ENCODE data around the gene TAAR2. TPM values are rescaled to one million over a fixed set of nuclear protein-coding genes. Genes with fewer than 3 reads are reported as not detected.

The TAAR2 gene
- total RNA-seq, 1 donor, result not detected

DNA sequence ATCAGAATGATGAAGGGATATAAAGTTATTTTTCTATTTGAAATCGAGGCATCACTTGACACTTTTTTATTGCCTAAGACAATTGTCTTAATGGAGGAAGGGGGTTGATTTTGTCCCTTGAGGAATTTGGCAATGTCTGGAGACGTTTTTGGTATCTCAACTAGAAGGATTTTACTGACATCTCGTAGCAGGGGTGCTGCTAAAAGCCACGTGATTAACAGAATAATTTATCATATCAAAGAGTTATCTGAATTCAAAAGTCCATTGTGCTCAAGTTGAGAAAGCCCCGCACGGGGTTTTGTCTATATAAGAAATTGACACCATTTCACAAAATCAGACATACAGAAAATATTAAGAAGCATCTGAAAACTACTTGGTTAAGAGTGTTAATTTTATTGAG is 55.5 kb downstream of the TAAR2 start:
- Histone ChIP-seq H3K27me3 (ENCODE audit: insufficient read depth, low read length) (peaks cover 32% of the 10 kb centered on the region), H3K4me2 (ENCODE audit: insufficient read depth, low read length) (no peak overlapping the region), H3K4me3 (ENCODE audit: insufficient read depth, low read length) (no peak overlapping the region), H2AFZ (ENCODE audit: low read length) (no peak overlapping the region), H3K4me1 (ENCODE audit: insufficient read depth, low read length) (no peaks in the 10 kb centered on the region), H4K20me1 (ENCODE audit: insufficient read depth, low read length) (no peaks in the 10 kb centered on the region), H3K79me2 (ENCODE audit: insufficient read depth, low read length) (no peaks in the 10 kb centered on the region), H3K27ac (ENCODE audit: low read depth, low read length) (no peak overlapping the region), H3K36me3 (ENCODE audit: insufficient read depth, low read length) (no peaks in the 10 kb centered on the region), H3K9me3 (ENCODE audit: low read depth, low read length) (no peaks in the 10 kb centered on the region)
- DNase-seq (ENCODE audit: insufficient read length, low spot score, missing footprints), result no peak
- TF ChIP-seq, protein P1, sequence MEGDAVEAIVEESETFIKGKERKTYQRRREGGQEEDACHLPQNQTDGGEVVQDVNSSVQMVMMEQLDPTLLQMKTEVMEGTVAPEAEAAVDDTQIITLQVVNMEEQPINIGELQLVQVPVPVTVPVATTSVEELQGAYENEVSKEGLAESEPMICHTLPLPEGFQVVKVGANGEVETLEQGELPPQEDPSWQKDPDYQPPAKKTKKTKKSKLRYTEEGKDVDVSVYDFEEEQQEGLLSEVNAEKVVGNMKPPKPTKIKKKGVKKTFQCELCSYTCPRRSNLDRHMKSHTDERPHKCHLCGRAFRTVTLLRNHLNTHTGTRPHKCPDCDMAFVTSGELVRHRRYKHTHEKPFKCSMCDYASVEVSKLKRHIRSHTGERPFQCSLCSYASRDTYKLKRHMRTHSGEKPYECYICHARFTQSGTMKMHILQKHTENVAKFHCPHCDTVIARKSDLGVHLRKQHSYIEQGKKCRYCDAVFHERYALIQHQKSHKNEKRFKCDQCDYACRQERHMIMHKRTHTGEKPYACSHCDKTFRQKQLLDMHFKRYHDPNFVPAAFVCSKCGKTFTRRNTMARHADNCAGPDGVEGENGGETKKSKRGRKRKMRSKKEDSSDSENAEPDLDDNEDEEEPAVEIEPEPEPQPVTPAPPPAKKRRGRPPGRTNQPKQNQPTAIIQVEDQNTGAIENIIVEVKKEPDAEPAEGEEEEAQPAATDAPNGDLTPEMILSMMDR (IDR thresholded peaks at IDR 0.05; ENCODE audit: extremely low read depth, low read depth, low read length), result no peak

DNA sequence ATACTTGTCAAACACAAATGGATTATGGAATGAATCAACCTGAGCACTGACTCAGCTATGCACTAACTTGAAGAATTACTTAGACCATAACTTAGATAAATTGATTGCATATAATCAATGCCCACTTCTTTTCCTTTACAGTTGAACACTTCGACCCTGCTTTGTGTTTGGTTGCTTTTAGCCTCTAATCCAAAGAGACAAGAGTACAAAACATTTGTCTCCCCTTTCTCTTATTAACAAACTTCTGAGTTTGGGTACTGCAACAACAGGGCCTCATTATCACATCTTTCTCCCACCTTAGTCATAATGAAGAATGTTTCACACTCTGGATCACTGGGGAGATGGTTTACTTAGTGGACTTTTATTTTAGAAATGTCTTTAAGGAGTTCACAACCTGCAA is 56.5 kb downstream of the TAAR2 start:
- H3K4me1 ChIP-seq (ENCODE audit: insufficient read depth, low read length), result no peaks in the 10 kb centered on the region
- H3K36me3 ChIP-seq (ENCODE audit: insufficient read depth, low read length), result no peaks in the 10 kb centered on the region
- no peaks in the 10 kb centered on the region for H4K20me1 ChIP-seq (ENCODE audit: insufficient read depth, low read length)
- no peak overlapping the region for H2AFZ ChIP-seq (ENCODE audit: low read length)
- DNase-seq (ENCODE audit: insufficient read length, low spot score, missing footprints), result no peak
- no peak overlapping the region for H3K27ac ChIP-seq (ENCODE audit: low read depth, low read length)
- peaks cover 31% of the 10 kb centered on the region for H3K27me3 ChIP-seq (ENCODE audit: insufficient read depth, low read length)
- H3K79me2 ChIP-seq (ENCODE audit: insufficient read depth, low read length), result no peaks in the 10 kb centered on the region
- H3K4me3 ChIP-seq (ENCODE audit: insufficient read depth, low read length), result no peak overlapping the region
- H3K9me3 ChIP-seq (ENCODE audit: low read depth, low read length), result no peaks in the 10 kb centered on the region
- H3K4me2 ChIP-seq (ENCODE audit: insufficient read depth, low read length), result no peak overlapping the region
- TF ChIP-seq, protein P1 (IDR thresholded peaks at IDR 0.05; ENCODE audit: extremely low read depth, low read depth, low read length), result no peak

Other genes starting within 250 kb of the TAAR2 start
- gene MOXD1, start 222.8 kb downstream of the TAAR2 start, total RNA-seq, result 17.1 and 19.5 TPM in 2 replicates
- gene STX7, start 111.2 kb downstream of the TAAR2 start, total RNA-seq, result 41.5 and 43.8 TPM in 2 replicates
- not detected in 2 replicates for gene TAAR9, start 86.0 kb downstream of the TAAR2 start, total RNA-seq
- not detected in 2 replicates for gene TAAR8, start 71.6 kb downstream of the TAAR2 start, total RNA-seq
- gene TAAR6, start 54.0 kb downstream of the TAAR2 start, total RNA-seq, result not detected in 2 replicates
- gene TAAR5, start 34.5 kb downstream of the TAAR2 start, total RNA-seq, result not detected in 2 replicates
- not detected in 2 replicates for gene TAAR1, start 34.9 kb upstream of the TAAR2 start, total RNA-seq
- gene VNN1, start 89.8 kb upstream of the TAAR2 start, total RNA-seq, result under 0.01 TPM in 1 of 2 replicates, not detected in the other
- not detected in 2 replicates for gene VNN2, start 133.6 kb upstream of the TAAR2 start, total RNA-seq
- 6.9 and 8.3 TPM in 2 replicates for gene SLC18B1, start 174.4 kb upstream of the TAAR2 start, total RNA-seq
- gene RPS12, start 190.3 kb upstream of the TAAR2 start, total RNA-seq, result 961 and 1,137 TPM in 2 replicates

Measured in osteoblast (primary cell).